ENCODE results near the gene DLK1.

Gene DLK1

GRCh38 chr14:100778526-100778882, 51.8 kb downstream of the DLK1 start:
- no peak for DNase-seq (ENCODE audit: low read depth)

GRCh38 chr14:100778951-100779690, 52.4 kb downstream of the DLK1 start:
- DNase-seq (ENCODE audit: low read depth), result no peak

- no peak for DNase-seq (ENCODE audit: low read depth)
Measured at GRCh38 chr14:100779691-100780080, 53.0 kb downstream of the DLK1 start.

GRCh38 chr14:100780246-100780645, 53.6 kb downstream of the DLK1 start:
- DNase-seq (ENCODE audit: low read depth), result no peak

GRCh38 chr14:100780646-100781355, 54.1 kb downstream of the DLK1 start:
- no peak for DNase-seq (ENCODE audit: low read depth)

GRCh38 chr14:100781952-100782351, 55.3 kb downstream of the DLK1 start:
- DNase-seq (ENCODE audit: low read depth), result no peak

GRCh38 chr14:100782516-100783320, 56.0 kb downstream of the DLK1 start:
- no peak for DNase-seq (ENCODE audit: low read depth)

GRCh38 chr14:100783630-100784370, 57.1 kb downstream of the DLK1 start:
- DNase-seq (ENCODE audit: low read depth), result no peak

GRCh38 chr14:100784523-100785337, 58.0 kb downstream of the DLK1 start:
- no peak for DNase-seq (ENCODE audit: low read depth)

GRCh38 chr14:100785338-100785615, 58.6 kb downstream of the DLK1 start:
- DNase-seq (ENCODE audit: low read depth), result no peak

- DNase-seq (ENCODE audit: low read depth), result no peak
Measured at GRCh38 chr14:100785626-100786025, 58.9 kb downstream of the DLK1 start.

GRCh38 chr14:100786131-100786530, 59.4 kb downstream of the DLK1 start:
- DNase-seq (ENCODE audit: low read depth), result no peak

GRCh38 chr14:100786576-100787219, 60.0 kb downstream of the DLK1 start:
- DNase-seq (ENCODE audit: low read depth), result no peak

GRCh38 chr14:100787659-100788058, 61.0 kb downstream of the DLK1 start:
- no peak for DNase-seq (ENCODE audit: low read depth)
